Pancreas (tissue), 10 donors: ENCODE data around the gene CDK11B. TPM values are rescaled to one million over a fixed set of nuclear protein-coding genes. Genes with fewer than 3 reads are reported as not detected.
"Not testable (repeated sequence)": the region's sequence is repeated elsewhere in the genome, so short reads cannot be mapped to it uniquely, and the experiment has no call there.

Experiments
- ATAC-seq, 4 donors: fragments of 200-7000 bp; cut with Tn5 transposase; one replicate each; pipeline versions ENCODE4 v1.8.0 to v1.9.1; 2020; ENCODE audit warnings: mild to moderate bottlenecking in 4 of 4, moderate library complexity in 4 of 4
- DNase-seq, 6 donors: peaks; one replicate each; pipeline ENCODE4 v3.0.0-alpha.2; 2020
- FAIRE-seq: peaks from 2 replicates; lab custom pipeline; 2012; peaks lifted over from hg19 to GRCh38; lab: Jason Lieb, UNC
- H3K27ac ChIP-seq, 4 donors: fragments of 200-600 bp; sonication (generic); 1 replicate in 3 of 4; 2 replicates in 1 of 4; pipeline versions ENCODE4 v1.5.0 to v1.8.0; 2020
- H3K27me3 ChIP-seq, 4 donors: fragments of 200-600 bp; one replicate each; pipeline ENCODE4 v1.8.0; 2021
- H3K36me3 ChIP-seq, 3 donors: fragments of 200-600 bp; sonication (generic) in 1 of 3; one replicate each; pipeline versions ENCODE4 v1.5.0 to v1.8.0; 2020 to 2021
- H3K4me1 ChIP-seq, 3 donors: fragments of 200-600 bp; one replicate each; pipeline ENCODE4 v1.8.0; 2021
- H3K4me3 ChIP-seq, 4 donors: fragments of 200-600 bp; sonication (generic) in 2 of 4; one replicate each; pipeline versions ENCODE4 v1.5.0 to v1.8.0; 2020 to 2021
- H3K9me3 ChIP-seq, 4 donors: fragments of 200-600 bp; one replicate each; pipeline ENCODE4 v1.8.0; 2021
- CTCF ChIP-seq, 4 donors: fragments of 200-600 bp; sonication (generic) in 3 of 4; IDR thresholded peaks; one replicate each; pipeline versions ENCODE4 v1.5.0 to v1.8.0; 2021; ENCODE audit warnings: antibody characterized with exemption in 4 of 4
- WGBS, 2 donors: extraction: QIAGEN DNeasy Blood & Tissue Kit; methylation state at CpG; one replicate each; pipeline ENCODE4 v1.1.7; 2013; 5-methylcytosine and 5-hydroxymethylcytosine counted together
- intact Hi-C, 3 donors: fragments of 100-400 bp; cut with DNase I; formaldehyde crosslinking; loops; one replicate each; pipeline versions ENCODE4 v1.11.1 to v1.14.2; 2022
- polyA plus RNA-seq, 2 donors: library from polyadenylated mRNA; stranded (reverse); fragments of 200-250 nt; gene quantifications; one replicate each; pipeline ENCODE4 v1.2.3, GENCODE V29; 2013
- total RNA-seq, 6 donors: library from RNA; stranded (reverse); fragmentation: NEBNext Ultra II Directional in 4 of 6; extraction: Animal tissue kit (Norgen Biotek cat#: 25700) in 4 of 6; gene quantifications; one replicate each; pipeline versions ENCODE4 v1.2.1 to v1.2.4, GENCODE V29; 2021 to 2023
- donor health status: healthy with polysubstance abuse.
- donor health status: DM: no; HTN: no; CAD: no; lungs with moderate emphysema.
- donor health status: DM: no; HTN: no; CAD: no.
- donor health status: control.
- donor health status: control.
- donor health status: Bipolar disorder and iron deficiency.
- donor health status: DM: yes; HTN: yes; CAD: no.
- donor health status: DM: no; HTN: no; CAD: no.
- donor health status: DM: no; HTN: no; CAD: no.
- donor health status: DM: yes; HTN: yes; CAD: no.

CDK11B gene
- total and polyA plus RNA-seq, 8 donors, result 9.0 to 31.8 (median 10.9) TPM

- intact Hi-C loops, result no loop called here
- 73 to 78% methylated on average over 32 of the region's 32 CpGs for WGBS, 2 donors
- Histone ChIP-seq H3K27me3 (no peaks in the 10 kb centered on the region), H3K27ac (no peak overlapping the region), H3K36me3 (no peaks in the 10 kb centered on the region), H3K4me3 (no peak overlapping the region), H3K4me1 (peaks cover 0 to 3% (median 0%) of the 10 kb centered on the region in 3 donors), H3K9me3 (no peaks in the 10 kb centered on the region)
- no peak for TF ChIP-seq CTCF (IDR thresholded peaks at IDR 0.05)
- ATAC-seq, result no peak
- DNase-seq, result peak in 1 of 6 donors; percentile 52
- no peak for FAIRE-seq
Measured at GRCh38 chr1:1680031-1680911, 21.5 kb upstream of the CDK11B start.

GRCh38 chr1:1678581-1679380 lies 20.0 kb upstream of the CDK11B start:
- intact Hi-C loops, result no loop called here

GRCh38 chr1:1677718-1678580 lies 19.1 kb upstream of the CDK11B start:
- DNase-seq (peak in 2 of 6 donors; percentile 15 to 49), FAIRE-seq (no peak), ATAC-seq (peak in 1 of 4 donors; percentile 5)
- no peak overlapping the region for H3K4me3 ChIP-seq
- H3K36me3 ChIP-seq, result no peaks in the 10 kb centered on the region
- no peak for TF ChIP-seq CTCF (IDR thresholded peaks at IDR 0.05)
- peak overlapping the region in 1 of 4 donors; percentile 2 for H3K27ac ChIP-seq
- 87% methylated on average over 38 to 39 of the region's 39 CpGs for WGBS, 2 donors
- no peaks in the 10 kb centered on the region for H3K27me3 ChIP-seq
- H3K4me1 ChIP-seq, result peaks cover 0 to 3% (median 0%) of the 10 kb centered on the region in 3 donors
- no peaks in the 10 kb centered on the region for H3K9me3 ChIP-seq
- intact Hi-C loops, result no loop called here

More at GRCh38 chr1:1678581-1679380, 20.0 kb upstream of the CDK11B start:
- FAIRE-seq, result no peak
- ATAC-seq, result peak; percentile 36 to 76 (median 72)
- WGBS, 2 donors, result 61 to 62% methylated on average over 24 of the region's 24 CpGs
- no peaks in the 10 kb centered on the region for H3K36me3 ChIP-seq
- peak overlapping the region in 2 of 4 donors; percentile 2 to 28 for H3K27ac ChIP-seq
- TF ChIP-seq CTCF (IDR thresholded peaks at IDR 0.05), result no peak
- no peaks in the 10 kb centered on the region for H3K27me3 ChIP-seq
- H3K9me3 ChIP-seq, result no peaks in the 10 kb centered on the region
- H3K4me3 ChIP-seq, result no peak overlapping the region
- peak in 4 of 6 donors; percentile 19 to 69 (median 55) for DNase-seq
- H3K4me1 ChIP-seq, result peaks cover 0 to 3% (median 0%) of the 10 kb centered on the region in 3 donors

- ATAC-seq, H3K4me1 ChIP-seq, H3K27me3 ChIP-seq, H3K4me3 ChIP-seq, intact Hi-C loops, H3K27ac ChIP-seq, H3K9me3 ChIP-seq, DNase-seq, FAIRE-seq, H3K36me3 ChIP-seq: not testable (repeated sequence)
- 80 to 90% methylated on average over 3 to 8 of the region's 21 CpGs for WGBS, 2 donors
Measured at GRCh38 chr1:1676087-1676486, 17.3 kb upstream of the CDK11B start.

- H3K9me3 ChIP-seq, ATAC-seq, intact Hi-C loops, H3K27me3 ChIP-seq, H3K4me1 ChIP-seq, H3K36me3 ChIP-seq, H3K27ac ChIP-seq, H3K4me3 ChIP-seq, FAIRE-seq: not testable (repeated sequence)
- 96 to 97% methylated on average over 6 to 17 of the region's 18 CpGs for WGBS, 2 donors
- peak in 1 of 6 donors; percentile 12 for DNase-seq
Measured at GRCh38 chr1:1675218-1675617, 16.4 kb upstream of the CDK11B start.

GRCh38 chr1:1674806-1675205 lies 16.0 kb upstream of the CDK11B start:
- H3K27ac ChIP-seq, H3K4me1 ChIP-seq, FAIRE-seq, H3K36me3 ChIP-seq, ATAC-seq, H3K27me3 ChIP-seq, H3K4me3 ChIP-seq, intact Hi-C loops, H3K9me3 ChIP-seq: not testable (repeated sequence)
- peak in 1 of 6 donors; percentile 23 for DNase-seq
- 87 to 91% methylated on average over 13 to 20 of the region's 21 CpGs for WGBS, 2 donors
